ENCODE measurements around the gene ERP27.

The ERP27 gene

DNA sequence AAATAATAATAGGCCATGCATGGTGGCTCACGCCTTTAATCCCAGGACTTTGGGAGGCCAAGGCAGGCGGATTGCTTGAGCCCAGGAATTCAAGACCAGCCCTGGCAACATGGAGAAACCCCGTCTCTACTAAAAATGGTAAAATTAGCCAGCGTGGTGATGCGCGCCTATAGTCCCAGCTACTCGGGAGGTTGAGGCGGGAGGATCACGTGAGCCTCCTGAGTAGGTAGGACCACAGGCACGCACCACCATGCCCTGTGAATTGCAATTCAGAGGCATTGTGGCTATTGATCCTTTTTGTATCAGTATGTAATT lies 20.7 kb upstream of the ERP27 start:
- DNase-seq: no peak

DNA sequence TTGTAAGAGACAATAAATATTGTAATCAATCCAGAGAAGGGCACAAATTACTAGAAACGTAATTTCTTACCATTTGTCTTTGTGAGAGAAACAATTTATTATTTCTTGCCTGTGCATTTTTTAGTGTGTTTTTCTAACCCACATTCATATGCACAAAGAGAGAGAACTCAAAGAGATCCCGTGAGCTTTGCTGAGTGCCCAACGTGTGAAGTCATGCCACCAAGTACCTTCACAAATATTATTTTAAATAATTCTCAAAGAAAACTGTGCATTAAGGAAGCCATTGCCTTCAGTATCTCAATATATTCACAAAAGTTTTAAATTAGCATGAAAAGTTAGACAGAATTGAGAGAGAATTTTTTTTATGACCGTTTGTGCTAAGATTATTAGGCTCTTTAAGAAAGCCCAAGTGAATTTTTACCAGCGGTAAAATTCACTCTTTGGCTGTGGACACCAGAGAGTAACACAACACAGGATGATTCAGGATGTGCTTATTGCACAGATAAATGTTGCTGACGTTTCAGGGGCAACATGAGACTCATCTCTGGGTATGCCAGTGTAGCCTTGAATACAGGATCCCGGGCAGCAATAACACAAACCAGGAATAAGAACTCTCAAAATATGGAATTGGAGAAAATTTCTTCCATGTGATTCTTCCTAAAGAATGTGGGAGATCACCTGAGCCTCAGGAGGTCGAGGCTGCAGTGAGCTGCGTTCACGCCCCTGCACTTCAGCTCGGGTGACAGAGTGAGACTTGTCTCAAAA lies 20.2 kb upstream of the ERP27 start:
- no peak for DNase-seq

DNA sequence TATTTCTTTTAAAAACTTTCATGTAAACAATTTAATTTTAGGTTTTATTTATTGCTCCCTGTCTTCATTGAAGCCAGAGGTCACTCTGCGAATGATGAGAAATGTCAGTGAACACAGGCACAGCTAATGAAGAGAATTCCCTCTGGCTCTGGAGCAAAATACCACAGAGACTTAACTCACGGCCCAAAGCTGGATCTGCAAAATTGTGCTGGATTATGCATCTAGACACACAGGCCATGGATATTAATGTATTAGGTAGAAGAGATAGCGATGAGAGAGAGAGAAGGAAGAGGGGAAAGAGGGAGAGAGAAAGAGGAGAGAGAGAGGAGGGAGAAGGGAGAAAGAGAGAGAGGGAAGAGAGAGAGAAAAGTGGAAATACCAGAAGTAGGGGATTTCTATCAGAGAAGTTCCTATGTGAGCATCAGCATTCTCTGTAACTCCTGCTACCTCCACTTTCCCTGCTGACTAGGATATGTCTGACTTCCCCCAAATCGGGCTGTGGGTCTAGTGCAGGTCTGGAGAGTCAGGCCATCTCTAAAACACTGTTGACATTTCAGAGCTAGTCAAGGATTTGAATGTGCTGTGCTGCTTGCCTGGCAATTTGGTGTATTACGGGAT lies 19.3 kb upstream of the ERP27 start:
- DNase-seq: peak; percentile 16

GRCh38 chr12:14956905-14957304 lies 18.6 kb upstream of the ERP27 start:
- no peak for DNase-seq

DNA sequence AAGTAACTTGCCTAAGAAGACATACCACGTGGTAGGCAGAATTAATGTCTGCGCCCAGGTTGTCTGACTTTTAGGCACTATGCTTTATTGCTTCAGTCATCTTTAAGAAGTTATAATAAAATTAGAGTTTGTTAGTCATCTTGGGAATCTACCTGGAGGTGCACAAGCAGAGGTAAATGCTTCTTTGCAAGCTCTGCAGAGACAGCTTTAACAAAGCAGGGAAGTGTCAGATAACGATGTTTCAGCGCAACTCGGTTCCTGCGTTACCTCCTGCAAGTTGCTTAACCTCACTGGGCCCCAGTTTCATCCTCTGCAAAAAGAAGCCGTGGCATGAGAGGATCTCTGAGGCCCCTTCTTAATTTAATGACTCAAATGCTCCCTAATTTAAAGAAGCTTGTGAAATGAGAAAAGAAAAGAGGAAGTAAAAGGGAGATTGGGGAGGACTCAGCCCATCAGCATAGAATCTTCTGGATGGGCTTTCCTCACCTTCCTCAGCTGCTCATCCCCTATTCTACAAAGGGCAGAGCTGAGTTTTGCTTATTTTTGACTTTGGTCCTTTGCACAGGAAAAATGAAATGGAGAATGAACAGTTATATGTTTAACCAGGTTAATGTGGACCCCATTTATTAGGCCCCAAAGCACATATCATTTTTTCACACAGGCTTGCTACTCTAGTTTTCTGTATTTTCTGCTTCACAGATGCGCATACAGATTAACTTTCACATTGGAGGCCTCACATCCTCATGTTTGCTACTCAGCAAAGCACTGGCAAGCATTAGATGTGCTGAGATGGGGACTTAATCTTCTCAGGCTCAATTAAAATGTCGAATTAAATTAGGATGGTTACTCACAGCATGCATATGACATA lies 17.9 kb upstream of the ERP27 start:
- DNase-seq: no peak

DNA sequence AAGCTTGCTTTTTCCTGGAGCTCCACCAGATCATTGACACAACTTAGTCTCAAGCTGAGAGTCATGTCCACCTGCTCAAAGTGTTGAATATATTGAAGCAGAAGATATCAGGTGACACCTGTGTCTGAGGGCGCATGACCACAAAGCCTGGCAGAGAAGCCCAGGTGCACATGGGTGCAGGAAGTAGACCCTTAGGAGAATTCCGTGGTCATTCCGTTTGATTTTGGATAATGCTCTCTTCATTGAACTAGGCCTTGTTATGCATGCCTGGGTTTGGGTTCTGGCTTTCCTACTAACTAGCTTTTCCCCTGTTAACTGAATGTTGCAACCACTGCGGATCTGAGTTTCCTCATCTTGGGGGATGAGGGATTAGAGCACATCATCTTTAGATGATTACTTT lies 15.9 kb upstream of the ERP27 start:
- peak; percentile 96 for DNase-seq

- no peak for DNase-seq
Measured at GRCh38 chr12:14953752-14954151, 15.4 kb upstream of the ERP27 start.

GRCh38 chr12:14952299-14952921 lies 14.1 kb upstream of the ERP27 start:
- peak; percentile 100 for DNase-seq

DNA sequence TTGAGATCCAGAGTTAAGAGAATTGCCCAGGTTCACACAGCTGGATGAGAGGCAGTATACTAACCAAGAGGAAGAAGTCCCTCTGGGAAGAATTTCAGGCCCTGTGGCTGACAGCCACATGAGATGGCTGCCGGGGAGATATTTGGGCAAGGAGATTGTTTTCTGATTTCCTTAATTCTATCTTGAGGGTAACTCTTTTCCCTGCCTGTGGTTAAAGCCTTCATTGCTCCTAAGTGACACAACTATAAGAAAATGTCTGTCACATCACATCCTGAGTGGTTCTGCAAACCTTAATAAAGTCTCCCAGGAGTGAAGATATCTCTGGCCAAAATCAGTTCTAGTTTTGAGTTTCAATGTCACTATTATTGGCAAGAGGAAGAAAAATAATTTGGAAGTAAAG lies 13.5 kb upstream of the ERP27 start:
- peak; percentile 57 for DNase-seq

DNA sequence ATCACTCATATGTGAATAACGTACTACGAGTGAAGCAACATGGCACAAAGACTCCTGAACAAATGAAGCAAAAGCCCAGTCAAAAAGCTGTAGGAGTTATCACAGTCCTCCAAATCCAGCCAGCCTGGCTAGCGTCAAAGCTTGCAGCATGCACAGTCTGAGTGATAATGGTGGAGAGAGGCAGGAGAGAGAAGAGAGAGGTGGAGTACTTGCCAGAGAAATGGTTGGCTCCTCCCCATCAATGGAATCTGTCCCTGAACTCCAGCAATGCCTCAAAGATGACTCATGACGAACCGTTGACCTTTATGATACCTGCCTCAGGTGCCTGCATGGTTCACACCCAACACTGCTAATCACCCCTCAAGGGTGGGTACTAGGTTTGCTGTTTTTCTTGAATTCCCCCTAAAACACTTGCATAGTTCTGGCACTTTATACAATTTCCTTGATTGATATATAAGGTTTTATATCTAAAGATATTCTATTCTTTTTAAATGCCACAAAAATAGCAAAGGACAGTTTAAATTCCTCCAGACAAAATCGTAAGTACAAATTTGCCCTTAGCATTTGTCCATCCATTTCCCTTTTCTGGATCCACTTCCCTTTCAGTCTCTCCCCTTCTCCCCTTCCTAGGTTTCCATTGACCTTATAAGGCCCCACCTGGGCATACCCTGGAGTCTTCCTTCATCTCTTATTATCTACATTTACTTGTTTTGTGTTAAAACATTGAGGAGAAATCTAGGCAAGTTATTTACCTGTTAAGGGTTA lies 12.8 kb upstream of the ERP27 start:
- DNase-seq: peak; percentile 93

- peak; percentile 25 for DNase-seq
Measured at GRCh38 chr12:14950421-14950820, 12.1 kb upstream of the ERP27 start.

- no peak for DNase-seq
Measured at GRCh38 chr12:14949631-14950030, 11.3 kb upstream of the ERP27 start.

GRCh38 chr12:14948672-14949071 lies 10.3 kb upstream of the ERP27 start:
- DNase-seq: peak; percentile 97

GRCh38 chr12:14946861-14947260 lies 8.5 kb upstream of the ERP27 start:
- DNase-seq: peak; percentile 92

GRCh38 chr12:14946162-14946561 lies 7.8 kb upstream of the ERP27 start:
- no peak for DNase-seq

DNA sequence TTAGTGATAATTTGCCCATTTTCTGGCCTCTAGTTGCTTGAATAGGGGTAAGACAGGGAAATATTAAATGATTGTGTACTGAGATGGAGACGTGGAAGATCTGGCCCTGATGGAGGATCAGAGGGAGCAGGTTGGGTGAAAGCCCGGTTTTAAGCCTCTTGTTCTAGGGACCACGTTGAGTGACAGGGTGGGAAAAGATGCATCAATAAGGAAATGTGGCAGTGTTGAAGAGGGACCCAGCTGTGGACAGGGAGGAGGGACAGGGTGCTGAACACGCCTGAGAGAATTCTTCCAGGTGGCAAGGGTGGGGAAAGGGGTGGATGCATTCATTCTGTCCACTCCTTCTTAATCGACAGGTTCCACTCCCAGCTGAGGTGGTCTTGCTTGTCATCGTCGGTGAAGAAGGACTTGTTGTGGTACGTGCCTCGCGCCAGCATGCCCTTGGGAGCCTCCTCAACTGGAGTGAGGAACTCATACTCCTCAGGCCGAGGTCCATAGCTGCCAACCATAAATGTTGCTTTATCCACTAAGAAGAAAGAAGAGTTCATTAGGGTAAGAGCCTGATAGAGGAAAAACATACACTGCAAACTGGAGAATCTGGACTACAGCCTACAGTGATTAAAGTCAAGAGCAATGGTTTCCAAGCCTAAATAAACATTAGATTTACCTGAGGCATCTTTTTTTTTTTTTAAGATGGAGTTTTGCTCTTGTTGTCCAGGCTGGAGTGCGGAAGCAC lies 4.0 kb upstream of the ERP27 start:
- DNase-seq: no peak

DNA sequence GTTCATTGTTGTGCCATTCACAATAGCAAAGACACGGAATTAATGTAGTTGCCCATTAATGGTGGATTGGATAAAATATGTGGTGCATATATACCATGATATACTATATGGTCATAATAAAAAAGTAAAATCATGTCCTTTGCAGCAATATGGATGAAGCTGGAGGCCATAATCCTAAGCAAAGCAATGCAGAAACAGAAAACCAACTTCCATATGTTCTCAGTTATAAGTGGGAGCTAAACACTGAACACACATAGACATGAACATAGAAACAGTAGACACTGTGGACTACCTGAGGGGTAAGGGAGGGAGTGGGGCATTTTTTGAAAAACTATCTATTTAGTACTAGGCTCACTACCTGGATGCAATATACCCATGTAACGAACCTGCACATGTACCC lies 3.0 kb upstream of the ERP27 start:
- DNase-seq: no peak

GRCh38 chr12:14937689-14938088 lies 648 bp downstream of the ERP27 start:
- DNase-seq: peak; percentile 54

GRCh38 chr12:14937014-14937413 lies 1.3 kb downstream of the ERP27 start:
- no peak for DNase-seq

DNA sequence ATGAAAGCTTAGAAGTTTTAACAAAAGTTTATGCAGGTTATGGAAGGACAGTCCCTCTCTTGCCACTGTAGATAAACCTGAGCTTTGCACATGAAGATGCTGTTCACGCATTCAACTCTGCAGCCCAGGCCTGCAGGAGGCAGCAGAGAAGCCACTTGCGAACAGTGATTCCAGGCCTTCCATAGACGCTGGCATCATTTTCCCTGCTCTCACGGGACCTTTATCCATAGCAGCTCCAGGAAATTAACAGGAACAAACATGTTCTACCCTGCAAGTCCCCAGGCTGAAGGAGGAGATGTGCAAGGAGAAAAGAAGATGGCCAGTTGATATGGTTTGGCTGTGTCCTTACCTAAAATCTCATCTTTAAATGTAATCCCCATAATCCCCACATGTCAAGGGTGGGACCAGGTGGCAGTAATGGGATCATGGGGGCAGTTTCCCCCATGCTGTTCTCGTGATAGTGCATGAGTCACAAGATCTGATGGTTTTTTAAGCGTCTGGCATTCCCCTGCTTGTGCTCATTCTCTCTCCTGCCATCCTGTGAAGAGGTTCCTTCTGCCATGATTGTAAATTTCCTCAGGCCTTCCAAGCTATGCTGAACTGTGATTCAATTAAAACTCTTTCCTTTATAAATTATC lies 2.0 kb downstream of the ERP27 start:
- peak; percentile 66 for DNase-seq

GRCh38 chr12:14935031-14935430 lies 3.3 kb downstream of the ERP27 start:
- peak; percentile 83 for DNase-seq

All from DMS53 (cell line).